Mesendoderm (in vitro differentiated cells): ENCODE measurements around the gene IGSF9.
A peak's percentile ranks its signal among the peaks of the same experiment; 100 is the strongest.

ENCODE experiments used
- DNase-seq: peaks from one replicate; pipeline ENCODE4 v3.0.0; 2013
- H2AK5ac ChIP-seq: 2 replicates; pipeline ENCODE4 v1.6.1; 2013; ENCODE audit warnings: low read length, inconsistent platforms
- H2BK120ac ChIP-seq: 2 replicates; pipeline ENCODE4 v1.6.1; 2013; ENCODE audit warnings: low read depth, mild to moderate bottlenecking, low read length, moderate library complexity, mixed read lengths
- H2BK15ac ChIP-seq: replicated peaks from 2 replicates; pipeline ENCODE4 v1.6.1; 2013; ENCODE audit warnings: low read depth, mild to moderate bottlenecking, moderate library complexity
- H2BK5ac ChIP-seq: 2 replicates; pipeline ENCODE4 v1.6.1; 2013; ENCODE audit warnings: low read length, inconsistent platforms
- H3K18ac ChIP-seq: 2 replicates; pipeline ENCODE4 v1.6.1; 2013; ENCODE audit warnings: mild to moderate bottlenecking, low read length, mixed read lengths
- H3K23ac ChIP-seq: one replicate; pipeline ENCODE4 v1.6.1; 2013; ENCODE audit warnings: low read length
- H3K27ac ChIP-seq: 2 replicates; pipeline ENCODE4 v1.5.1; 2013; ENCODE audit warnings: low read depth, mild to moderate bottlenecking, inconsistent platforms, low read length, moderate library complexity
- H3K27me3 ChIP-seq: 2 replicates; pipeline ENCODE4 v1.6.1; 2013; ENCODE audit warnings: low read length, control low read depth, mild to moderate bottlenecking, inconsistent platforms; ENCODE audit not compliant: insufficient read depth, poor library complexity
- H3K36me3 ChIP-seq: 2 replicates; pipeline ENCODE4 v1.6.1; 2013; ENCODE audit warnings: low read length, inconsistent platforms; ENCODE audit not compliant: control insufficient read depth, insufficient read depth
- H3K4ac ChIP-seq: one replicate; pipeline ENCODE4 v1.6.1; 2013; ENCODE audit warnings: low read depth, mild to moderate bottlenecking, low read length, moderate library complexity
- H3K4me1 ChIP-seq: 2 replicates; pipeline ENCODE4 v1.6.1; 2013; ENCODE audit warnings: low read depth, low read length, inconsistent platforms; ENCODE audit not compliant: control insufficient read depth
- H3K4me2 ChIP-seq: 2 replicates; pipeline ENCODE4 v1.6.1; 2013; ENCODE audit warnings: low read length
- H3K4me3 ChIP-seq: 2 replicates; pipeline ENCODE4 v1.5.1; 2013; ENCODE audit warnings: mild to moderate bottlenecking, low read length
- H3K56ac ChIP-seq: one replicate; pipeline ENCODE4 v1.6.1; 2013; ENCODE audit warnings: low read length
- H3K79me1 ChIP-seq: 2 replicates; pipeline ENCODE4 v1.6.1; 2013; ENCODE audit warnings: low read length, inconsistent platforms
- H3K79me2 ChIP-seq: 2 replicates; pipeline ENCODE4 v1.6.1; 2013; ENCODE audit warnings: mild to moderate bottlenecking, low read length; ENCODE audit not compliant: control insufficient read depth, insufficient read depth
- H3K9ac ChIP-seq: 2 replicates; pipeline ENCODE4 v1.6.1; 2013; ENCODE audit warnings: low read length, inconsistent platforms
- H4K5ac ChIP-seq: one replicate; pipeline ENCODE4 v1.6.1; 2013; ENCODE audit warnings: low read length
- H4K8ac ChIP-seq: one replicate; pipeline ENCODE4 v1.6.1; 2013; ENCODE audit warnings: low read depth, mild to moderate bottlenecking, control low read depth, low read length, moderate library complexity
- WGBS: extraction: QIAGEN DNeasy Blood & Tissue Kit; methylation state at CpG from one replicate; pipeline ENCODE4 v1.1.7; 2013; ENCODE audit warnings: low lambda C conversion rate, missing lambda C conversion rate; ENCODE audit not compliant: insufficient coverage; ENCODE audit errors: extremely low coverage; 5-methylcytosine and 5-hydroxymethylcytosine counted together

Gene IGSF9

GRCh38 chr1:159949123-159949522, 3.7 kb upstream of the IGSF9 start:
- no peak overlapping the region for H3K9ac ChIP-seq
- WGBS: no CpG with 5 or more reads among the region's 6 CpGs

GRCh38 chr1:159947942-159948341, 2.5 kb upstream of the IGSF9 start:
- no peak overlapping the region for H3K4me3 ChIP-seq
- no peak overlapping the region for H3K9ac ChIP-seq
- H2BK15ac ChIP-seq: no peak overlapping the region
- no peak overlapping the region for H3K27ac ChIP-seq
- H3K27me3 ChIP-seq: no peaks in the 10 kb centered on the region
- peaks cover 2% of the 10 kb centered on the region for H3K79me1 ChIP-seq
- no peak overlapping the region for H2BK120ac ChIP-seq
- no peak for DNase-seq
- H3K36me3 ChIP-seq: no peaks in the 10 kb centered on the region
- H2AK5ac ChIP-seq: no peak overlapping the region
- H3K4me2 ChIP-seq: no peak overlapping the region
- no peak overlapping the region for H3K18ac ChIP-seq
- H3K23ac ChIP-seq: no peak overlapping the region
- H3K4ac ChIP-seq: no peak overlapping the region
- no peak overlapping the region for H4K5ac ChIP-seq
- no peak overlapping the region for H3K56ac ChIP-seq
- H3K79me2 ChIP-seq: peaks cover 1% of the 10 kb centered on the region
- H2BK5ac ChIP-seq: no peak overlapping the region
- peaks cover 6% of the 10 kb centered on the region for H3K4me1 ChIP-seq
- H4K8ac ChIP-seq: no peak overlapping the region
- WGBS: no CpG with 5 or more reads among the region's 1 CpG

More at GRCh38 chr1:159949123-159949522, 3.7 kb upstream of the IGSF9 start:
- no peak overlapping the region for H3K27ac ChIP-seq
- H3K79me2 ChIP-seq: peaks cover 1% of the 10 kb centered on the region
- H3K4me2 ChIP-seq: no peak overlapping the region
- no peaks in the 10 kb centered on the region for H3K36me3 ChIP-seq
- H2AK5ac ChIP-seq: no peak overlapping the region
- DNase-seq: no peak
- no peak overlapping the region for H2BK5ac ChIP-seq
- H2BK15ac ChIP-seq: no peak overlapping the region
- no peak overlapping the region for H4K8ac ChIP-seq
- H3K4me1 ChIP-seq: peaks cover 6% of the 10 kb centered on the region
- H3K4me3 ChIP-seq: no peak overlapping the region
- no peak overlapping the region for H3K18ac ChIP-seq
- H2BK120ac ChIP-seq: no peak overlapping the region
- H4K5ac ChIP-seq: no peak overlapping the region
- peaks cover 2% of the 10 kb centered on the region for H3K79me1 ChIP-seq
- no peak overlapping the region for H3K56ac ChIP-seq
- H3K4ac ChIP-seq: no peak overlapping the region
- H3K27me3 ChIP-seq: no peaks in the 10 kb centered on the region
- H3K23ac ChIP-seq: no peak overlapping the region

GRCh38 chr1:159946242-159947187, 1.1 kb upstream of the IGSF9 start:
- Histone ChIP-seq H3K27ac (no peak overlapping the region), H3K36me3 (no peaks in the 10 kb centered on the region), H2BK15ac (no peak overlapping the region), H2BK120ac (no peak overlapping the region), H3K9ac (peak overlapping the region; percentile 79), H3K23ac (peak overlapping the region; percentile 74), H4K5ac (peak overlapping the region; percentile 2), H4K8ac (no peak overlapping the region), H3K27me3 (no peaks in the 10 kb centered on the region), H3K79me2 (peaks cover 1% of the 10 kb centered on the region), H3K4me2 (peak overlapping the region; percentile 90), H2AK5ac (peak overlapping the region; percentile 51), H3K18ac (peak overlapping the region; percentile 33), H2BK5ac (peak overlapping the region; percentile 54), H3K4me3 (no peak overlapping the region), H3K4me1 (peaks cover 6% of the 10 kb centered on the region), H3K56ac (peak overlapping the region; percentile 84), H3K4ac (no peak overlapping the region), H3K79me1 (peaks cover 2% of the 10 kb centered on the region)
- WGBS: no CpG with 5 or more reads among the region's 9 CpGs
- DNase-seq: peak; percentile 27

- Histone ChIP-seq H3K4me1 (peaks cover 6% of the 10 kb centered on the region), H3K79me2 (peaks cover 1% of the 10 kb centered on the region), H3K79me1 (peaks cover 2% of the 10 kb centered on the region), H3K4ac (no peak overlapping the region), H3K56ac (peak overlapping the region; percentile 73), H4K5ac (no peak overlapping the region), H3K27me3 (no peaks in the 10 kb centered on the region), H3K27ac (no peak overlapping the region), H3K36me3 (no peaks in the 10 kb centered on the region), H2BK120ac (no peak overlapping the region), H4K8ac (no peak overlapping the region), H3K23ac (no peak overlapping the region), H3K9ac (peak overlapping the region; percentile 46), H3K4me2 (peak overlapping the region; percentile 91), H2BK15ac (no peak overlapping the region), H3K18ac (no peak overlapping the region), H3K4me3 (peak overlapping the region; percentile 48), H2AK5ac (peak overlapping the region; percentile 31), H2BK5ac (no peak overlapping the region)
- DNase-seq: no peak
- no CpG with 5 or more reads among the region's 11 CpGs for WGBS
Measured at GRCh38 chr1:159944623-159945455, 574 bp downstream of the IGSF9 start.

GRCh38 chr1:159943908-159944622, 1.3 kb downstream of the IGSF9 start:
- Histone ChIP-seq H3K9ac (no peak overlapping the region), H3K18ac (no peak overlapping the region), H4K5ac (no peak overlapping the region), H3K56ac (no peak overlapping the region), H2BK15ac (no peak overlapping the region), H3K23ac (no peak overlapping the region), H3K4me1 (peaks cover 6% of the 10 kb centered on the region), H3K79me2 (peaks cover 1% of the 10 kb centered on the region), H3K27me3 (no peaks in the 10 kb centered on the region), H3K4me2 (no peak overlapping the region), H2AK5ac (peak overlapping the region; percentile 31), H3K27ac (no peak overlapping the region), H2BK120ac (no peak overlapping the region), H2BK5ac (no peak overlapping the region), H3K4ac (no peak overlapping the region), H4K8ac (no peak overlapping the region), H3K4me3 (no peak overlapping the region), H3K79me1 (peaks cover 2% of the 10 kb centered on the region), H3K36me3 (no peaks in the 10 kb centered on the region)
- DNase-seq: no peak
- WGBS: no CpG with 5 or more reads among the region's 9 CpGs
